ENCODE results near the gene ATM.
"Not testable (repeated sequence)": the region's sequence is repeated elsewhere in the genome, so short reads cannot be mapped to it uniquely, and the experiment has no call there.

The ATM gene

DNA sequence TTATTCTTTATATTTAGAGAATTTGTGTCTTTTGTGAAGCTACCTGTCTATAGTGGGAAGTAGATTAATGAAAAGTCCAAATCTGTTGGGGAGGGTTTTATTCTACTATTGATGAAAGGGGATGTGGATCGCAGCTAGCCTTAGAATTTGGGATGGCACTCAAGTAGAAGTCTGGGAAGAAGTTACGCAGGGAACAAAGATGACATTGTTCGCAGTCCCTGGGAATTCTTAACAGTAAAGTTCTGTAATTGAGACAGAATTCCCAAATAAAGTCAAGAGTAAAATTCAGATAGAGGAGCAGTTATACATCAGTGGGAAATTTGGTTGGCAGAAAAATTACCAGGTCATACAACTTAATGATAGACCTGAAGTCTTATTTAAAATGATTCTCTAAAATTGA lies 64.1 kb downstream of the ATM start:
- no peak for DNase-seq

DNA sequence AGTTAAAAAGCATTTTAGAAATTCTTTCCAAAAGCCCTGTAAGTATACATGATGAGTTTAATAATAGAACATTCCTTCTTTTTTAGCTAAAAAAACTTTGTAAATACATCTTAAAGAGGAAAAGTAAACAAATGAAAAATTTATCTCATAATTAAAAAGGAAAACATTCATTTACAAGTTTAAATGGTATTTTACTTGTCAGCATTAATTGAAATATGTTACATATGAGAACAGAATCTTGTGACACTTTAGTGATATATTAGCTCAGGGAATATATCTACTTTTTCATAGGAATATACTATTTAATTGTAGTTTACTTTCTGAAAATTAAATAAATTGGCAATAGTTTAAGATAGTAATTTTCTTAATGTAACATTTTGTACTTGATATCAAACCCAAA lies 66.2 kb downstream of the ATM start:
- not testable (repeated sequence) for DNase-seq

GRCh38 chr11:108289699-108290098 lies 66.8 kb downstream of the ATM start:
- DNase-seq, result peak; percentile 26

- no peak for DNase-seq
Measured at GRCh38 chr11:108293229-108293628, 70.4 kb downstream of the ATM start.

- DNase-seq, result no peak
Measured at GRCh38 chr11:108302121-108302785, 79.4 kb downstream of the ATM start.

GRCh38 chr11:108307751-108308150 lies 84.9 kb downstream of the ATM start:
- no peak for DNase-seq

DNA sequence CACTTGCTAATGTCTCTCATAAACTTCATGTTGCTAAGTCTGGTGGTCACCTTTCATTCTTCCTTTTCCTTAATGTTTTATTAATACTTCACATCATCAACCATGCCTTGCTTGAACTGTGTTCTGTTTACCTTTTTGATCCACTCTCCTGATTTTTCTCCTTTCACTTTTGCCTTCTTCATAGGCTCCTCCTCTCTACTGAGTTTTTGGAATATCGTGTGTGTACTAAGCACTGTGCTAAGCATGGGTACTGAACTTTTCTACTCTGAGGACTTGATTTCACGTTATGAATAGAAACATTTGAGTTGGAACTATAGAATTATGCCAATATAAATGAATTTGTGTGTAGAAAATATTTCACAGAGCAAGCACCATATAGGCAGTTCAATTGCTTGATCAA lies 90.6 kb downstream of the ATM start:
- DNase-seq, result no peak

DNA sequence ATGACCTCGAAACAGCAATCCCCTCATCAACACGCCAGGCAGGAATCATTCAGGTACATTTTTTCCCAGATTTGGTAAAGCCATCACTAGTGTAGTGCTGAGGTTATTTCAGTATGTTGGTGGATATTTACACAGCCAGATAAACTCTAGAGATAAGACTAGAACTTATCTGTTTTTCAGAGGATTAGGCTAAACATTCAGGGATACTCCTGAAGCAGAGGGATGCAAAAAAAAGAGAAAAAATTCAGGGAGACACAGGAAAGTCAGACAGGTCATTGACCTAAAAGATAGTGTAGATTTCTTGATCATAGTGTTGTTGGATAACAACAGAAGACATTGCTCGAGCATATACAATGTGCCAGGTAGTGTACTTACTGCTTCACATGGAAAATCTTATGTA lies 93.2 kb downstream of the ATM start:
- no peak for DNase-seq

DNA sequence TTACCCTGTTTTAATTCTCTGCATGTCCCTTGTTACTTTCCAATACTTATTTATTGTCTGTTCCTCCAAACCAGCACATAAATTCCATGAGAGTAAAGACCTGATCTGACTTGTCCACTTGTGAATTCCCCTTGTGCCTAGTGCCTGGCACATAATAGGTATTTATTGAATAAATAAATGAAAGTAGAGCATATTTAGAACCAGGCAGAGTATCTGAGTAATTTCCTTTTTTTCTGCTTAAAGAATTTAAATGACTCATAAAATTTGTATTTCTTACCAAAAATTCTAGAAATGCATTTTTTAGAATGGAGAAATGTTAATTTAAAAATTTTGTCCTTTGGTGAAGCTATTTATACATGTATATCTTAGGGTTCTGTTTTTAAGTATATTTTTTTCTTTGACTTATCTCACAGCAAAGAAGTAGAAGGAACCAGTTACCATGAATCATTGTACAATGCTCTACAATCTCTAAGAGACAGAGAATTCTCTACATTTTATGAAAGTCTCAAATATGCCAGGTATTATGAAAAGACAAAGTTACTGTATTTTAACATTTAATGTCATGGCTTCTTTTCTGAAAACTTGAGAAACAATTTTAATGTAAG lies 96.8 kb downstream of the ATM start:
- no peak for DNase-seq

- no peak for DNase-seq
Measured at GRCh38 chr11:108322666-108323065, 99.8 kb downstream of the ATM start.

DNA sequence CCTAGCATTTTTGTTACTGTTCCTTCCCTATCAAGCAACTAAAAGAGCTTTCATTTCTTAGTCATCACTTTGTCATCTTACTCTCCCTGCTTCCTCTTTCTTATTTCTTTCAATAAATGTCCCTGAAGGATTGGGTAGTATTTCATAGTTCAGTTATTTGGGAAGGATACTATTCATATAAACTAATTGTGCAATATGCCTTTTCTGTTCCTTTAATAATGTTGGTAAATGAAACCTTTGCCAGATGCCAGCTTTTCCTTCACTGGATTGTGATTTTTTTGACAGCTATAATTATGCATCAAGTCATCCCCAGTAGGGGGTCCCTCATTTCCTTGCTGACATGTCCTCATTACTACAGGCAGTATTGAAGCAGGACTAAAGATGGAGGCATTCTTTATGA lies 101.7 kb downstream of the ATM start:
- DNase-seq, result no peak

DNA sequence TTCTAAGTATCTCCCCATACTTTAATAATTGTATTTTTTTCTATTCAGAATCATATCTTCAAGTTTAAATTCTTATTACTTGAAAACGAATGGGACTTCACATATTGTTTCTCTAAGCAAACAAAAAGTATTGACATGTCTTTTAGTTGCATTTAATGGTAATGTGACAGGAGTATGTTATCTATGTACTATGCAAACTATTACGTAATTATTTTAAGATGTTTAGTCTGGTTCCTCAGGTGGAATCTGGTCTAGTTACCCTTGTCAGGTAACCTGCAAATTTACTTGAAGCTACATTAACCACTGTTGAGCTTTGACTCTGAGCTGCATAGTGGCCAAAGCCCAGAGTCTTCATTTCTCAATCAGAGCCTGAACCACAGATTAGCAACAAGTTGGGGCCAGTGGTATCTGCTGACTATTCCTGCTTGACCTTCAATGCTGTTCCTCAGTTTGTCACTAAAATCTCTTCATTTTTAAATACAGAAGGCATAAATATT lies 110.6 kb downstream of the ATM start:
- DNase-seq, result no peak

DNA sequence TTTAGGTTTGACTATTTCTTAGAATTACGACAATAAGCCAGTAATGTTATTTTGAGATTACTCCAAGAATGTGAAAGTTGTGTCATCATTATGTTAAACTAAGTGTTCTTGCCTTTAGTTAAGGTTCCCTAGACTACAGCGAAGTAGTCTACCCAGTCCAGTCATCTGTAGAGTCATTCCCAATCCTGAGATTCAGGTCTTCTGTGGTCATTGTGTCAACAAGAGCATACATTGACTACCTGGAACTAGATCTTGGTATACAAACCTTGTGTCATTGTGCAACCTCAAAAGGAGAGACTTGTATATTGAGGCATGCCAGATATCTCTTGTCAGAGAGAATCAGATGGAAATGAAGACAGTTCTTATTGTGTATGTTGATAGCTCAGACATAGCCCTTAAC lies 115.9 kb downstream of the ATM start:
- DNase-seq, result no peak

- peak; percentile 36 for DNase-seq
Measured at GRCh38 chr11:108340973-108341372, 118.1 kb downstream of the ATM start.

DNA sequence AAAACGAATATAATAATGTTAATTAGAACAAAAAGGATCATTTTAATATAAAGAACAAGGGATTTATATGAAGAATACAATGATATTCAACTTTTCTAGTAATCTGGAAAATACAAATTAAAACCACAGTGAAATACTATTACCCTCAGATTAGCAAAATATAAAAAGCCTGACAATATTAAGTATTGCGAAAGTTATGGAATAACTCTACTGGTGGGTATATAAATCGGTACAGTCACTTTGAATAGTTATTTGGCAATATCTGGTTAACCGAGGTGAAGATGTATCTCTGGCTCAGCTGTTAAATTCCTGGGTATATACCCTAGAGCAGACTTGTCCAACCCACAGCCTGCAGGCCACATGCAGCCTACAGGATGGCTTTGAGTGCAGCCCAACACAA lies 118.8 kb downstream of the ATM start:
- DNase-seq, result no peak

GRCh38 chr11:108343714-108344113 lies 120.8 kb downstream of the ATM start:
- DNase-seq, result no peak

DNA sequence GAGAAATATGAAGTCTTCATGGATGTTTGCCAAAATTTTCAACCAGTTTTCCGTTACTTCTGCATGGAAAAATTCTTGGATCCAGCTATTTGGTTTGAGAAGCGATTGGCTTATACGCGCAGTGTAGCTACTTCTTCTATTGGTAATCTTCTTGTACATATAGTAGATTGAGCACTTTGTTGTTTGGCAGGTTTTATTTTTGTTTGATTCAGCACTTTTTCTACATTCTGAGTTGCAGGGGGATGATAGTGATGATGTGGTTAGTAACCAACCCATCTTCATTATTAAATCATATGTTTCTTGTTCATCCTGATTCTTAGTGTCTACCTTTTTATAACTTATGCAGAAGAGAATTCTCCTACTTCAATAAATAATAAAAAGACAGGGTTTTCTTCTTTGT lies 122.9 kb downstream of the ATM start:
- no peak for DNase-seq

GRCh38 chr11:108346451-108346850 lies 123.6 kb downstream of the ATM start:
- no peak for DNase-seq

- DNase-seq, result no peak
Measured at GRCh38 chr11:108351468-108351867, 128.6 kb downstream of the ATM start.

- no peak for DNase-seq
Measured at GRCh38 chr11:108364159-108364558, 141.3 kb downstream of the ATM start.

- DNase-seq, result no peak
Measured at GRCh38 chr11:108368134-108368533, 145.3 kb downstream of the ATM start.

- no peak for DNase-seq
Measured at GRCh38 chr11:108369064-108369463, 146.2 kb downstream of the ATM start.

GRCh38 chr11:108370315-108370714 lies 147.4 kb downstream of the ATM start:
- DNase-seq, result no peak

GRCh38 chr11:108370990-108371389 lies 148.1 kb downstream of the ATM start:
- no peak for DNase-seq

DNA sequence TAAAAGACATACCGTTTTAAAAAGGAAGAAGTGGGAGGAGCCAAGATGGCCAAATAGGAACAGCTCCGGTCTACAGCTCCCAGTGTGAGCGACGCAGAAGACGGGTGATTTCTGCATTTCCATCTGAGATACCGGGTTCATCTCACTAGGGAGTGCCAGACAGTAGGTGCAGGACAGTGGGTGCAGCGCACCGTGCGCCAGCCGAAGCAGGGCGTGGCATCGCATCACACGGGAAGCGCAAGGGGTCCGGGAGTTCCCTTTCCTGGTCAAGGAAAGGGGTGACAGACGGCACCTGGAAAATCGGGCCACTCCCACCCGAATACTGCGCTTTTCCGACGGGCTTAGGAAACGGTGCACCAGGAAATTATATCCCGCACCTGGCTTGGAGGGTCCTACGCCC lies 150.6 kb downstream of the ATM start:
- DNase-seq, result not testable (repeated sequence)
